SK-N-SH (cell line): ENCODE measurements around the gene GRM7. TPM values are rescaled to one million over a fixed set of nuclear protein-coding genes. Genes with fewer than 3 reads are reported as not detected.

Experiments used
- CTCF ChIA-PET: fragments of 300-600, 350-600 bp; formaldehyde crosslinking; extraction: SDS; loops from one replicate; lab custom pipeline; 2021; lab: Yijun Ruan, JAX
- POLR2A ChIA-PET: fragments of 350-600 bp; sonication (Branson Sonifier 250); formaldehyde crosslinking; extraction: SDS; loops from one replicate; lab custom pipeline; 2020; ENCODE audit warnings: antibody characterized with exemption, inconsistent platforms; lab: Yijun Ruan, JAX
- DNase-seq: peaks from one replicate; pipeline ENCODE4 v3.0.0; 2012
- H2AFZ ChIP-seq: fragments of 200-600 bp; sonication (generic); 2 replicates; pipeline ENCODE4 v1.8.1; 2016; ENCODE audit warnings: antibody characterized with exemption, mild to moderate bottlenecking, low read depth
- H3F3A ChIP-seq: fragments of 200-600 bp; sonication (generic); replicated peaks from 2 replicates; pipeline ENCODE3; 2016; ENCODE audit warnings: antibody characterized with exemption, mild to moderate bottlenecking; ENCODE audit not compliant: insufficient read depth
- H3K27ac ChIP-seq, 2 experiments: fragments of 200-500 bp in 1 of 2; fragments of 200-600 bp in 1 of 2; sonication (Bioruptor generic) in 1 of 2; sonication (generic), shearing (Covaris generic) in 1 of 2; 2 replicates each; pipeline versions ENCODE4 v1.5.1 to v1.6.1; 2014 to 2016; ENCODE audit warnings: low read depth in 2 of 2, inconsistent platforms in 1 of 2, low read length in 1 of 2, mild to moderate bottlenecking in 1 of 2, mixed read lengths in 1 of 2
- H3K27me3 ChIP-seq: fragments of 200-600 bp; sonication (generic), shearing (Covaris generic); 2 replicates; pipeline ENCODE4 v1.6.1; 2016; ENCODE audit warnings: mixed run types; ENCODE audit not compliant: insufficient read depth
- H3K36me3 ChIP-seq, 2 experiments: fragments of 200-500 bp in 1 of 2; fragments of 200-600 bp in 1 of 2; sonication (Bioruptor generic) in 1 of 2; sonication (generic) in 1 of 2; replicated peaks in 1 of 2; 2 replicates each; pipeline versions ENCODE3 to v1.5.1; 2014 to 2016; ENCODE audit warnings: low read length in 1 of 2, mild to moderate bottlenecking in 1 of 2; ENCODE audit not compliant: insufficient read depth in 2 of 2, control insufficient read depth in 1 of 2
- H3K4me1 ChIP-seq, 2 experiments: fragments of 200-500 bp in 1 of 2; fragments of 200-600 bp in 1 of 2; sonication (Bioruptor generic) in 1 of 2; sonication (generic), shearing (Covaris generic) in 1 of 2; 2 replicates each; pipeline versions ENCODE4 v1.5.1 to v1.6.1; 2014 to 2016; ENCODE audit warnings: low read depth in 1 of 2, low read length in 1 of 2, mixed run types in 1 of 2; ENCODE audit not compliant: insufficient read depth in 2 of 2, control insufficient read depth in 1 of 2
- H3K4me2 ChIP-seq: fragments of 200-600 bp; sonication (generic), shearing (Covaris generic); 2 replicates; pipeline ENCODE4 v1.6.1; 2017; ENCODE audit warnings: mixed run types
- H3K4me3 ChIP-seq, 2 experiments: fragments of 200-500 bp in 1 of 2; fragments of 200-600 bp in 1 of 2; sonication (Bioruptor generic) in 1 of 2; sonication (generic), shearing (Covaris generic) in 1 of 2; 2 replicates each; pipeline versions ENCODE4 v1.5.1 to v1.8.1; 2014 to 2016; ENCODE audit warnings: low read depth in 2 of 2, inconsistent platforms in 1 of 2, low read length in 1 of 2, mild to moderate bottlenecking in 1 of 2, mixed read lengths in 1 of 2, moderate library complexity in 1 of 2
- H3K79me2 ChIP-seq: fragments of 200-600 bp; sonication (generic); 2 replicates; pipeline ENCODE4 v1.8.1; 2017; ENCODE audit warnings: mild to moderate bottlenecking; ENCODE audit not compliant: insufficient read depth
- H3K9ac ChIP-seq: fragments of 200-600 bp; sonication (generic); 2 replicates; pipeline ENCODE4 v1.6.1; 2017; ENCODE audit warnings: mixed run types
- H3K9me2 ChIP-seq: fragments of 200-600 bp; sonication (generic); 2 replicates; pipeline ENCODE4 v1.6.1; 2017; ENCODE audit warnings: mixed run types
- H3K9me3 ChIP-seq: fragments of 200-600 bp; sonication (generic); 2 replicates; pipeline ENCODE4 v1.6.1; 2017; ENCODE audit warnings: mixed run types, mild to moderate bottlenecking, moderate library complexity
- H4K20me1 ChIP-seq: fragments of 200-600 bp; sonication (generic); 2 replicates; pipeline ENCODE4 v1.6.1; 2017; ENCODE audit warnings: mild to moderate bottlenecking, mixed run types; ENCODE audit not compliant: insufficient read depth
- CHD2 ChIP-seq: fragments of 150-350 bp; IDR thresholded peaks from 2 replicates; pipeline ENCODE4 v1.6.1; 2018; ENCODE audit warnings: low read length; ENCODE audit not compliant: partially characterized antibody
- ELF1 ChIP-seq: IDR thresholded peaks from 2 replicates; pipeline ENCODE4 v1.4.0; 2012
- EP300 ChIP-seq, 2 experiments: IDR thresholded peaks; 2 replicates each; pipeline versions ENCODE4 v1.4.0 to v1.6.1; 2012; ENCODE audit warnings: borderline replicate concordance in 1 of 2, low read depth in 1 of 2, low read length in 1 of 2
- EZH2phosphoT487 ChIP-seq: fragments of 200-600 bp; sonication (generic); IDR thresholded peaks from 2 replicates; pipeline ENCODE4 v1.6.1; 2017; ENCODE audit warnings: low read depth, mixed run types, mild to moderate bottlenecking, antibody characterized with exemption, moderate library complexity, borderline replicate concordance
- FOXJ3 ChIP-seq: sonication (generic); formaldehyde crosslinking; IDR thresholded peaks from 2 replicates; pipeline ENCODE4 v1.5.1; 2020; ENCODE audit warnings: mild to moderate bottlenecking, missing genetic modification reagents
- GATA2 ChIP-seq: sonication (generic); formaldehyde crosslinking; IDR thresholded peaks from 2 replicates; pipeline ENCODE4 v1.5.0; 2020; ENCODE audit warnings: mild to moderate bottlenecking, missing genetic modification reagents
- MEF2A ChIP-seq: IDR thresholded peaks from 2 replicates; pipeline ENCODE4 v1.4.0; 2012; ENCODE audit warnings: low read depth, borderline replicate concordance
- MXI1 ChIP-seq: IDR thresholded peaks from 2 replicates; pipeline ENCODE4 v1.6.1; 2012; ENCODE audit warnings: mild to moderate bottlenecking, low read depth, low read length, improper control_type of control experiment
- NFIC ChIP-seq: IDR thresholded peaks from 2 replicates; pipeline ENCODE4 v1.4.0; 2012; ENCODE audit warnings: borderline replicate concordance
- NRF1 ChIP-seq: IDR thresholded peaks from 2 replicates; pipeline ENCODE4 v1.6.1; 2012; ENCODE audit warnings: low read depth, mild to moderate bottlenecking, low read length
- POLR2AphosphoS5 ChIP-seq: IDR thresholded peaks from 2 replicates; pipeline ENCODE4 v1.6.1; 2012; ENCODE audit warnings: low read depth, low read length
- RAD21 ChIP-seq: IDR thresholded peaks from 2 replicates; pipeline ENCODE4 v1.6.1; 2012; ENCODE audit warnings: mild to moderate bottlenecking, low read length
- RCOR1 ChIP-seq: fragments of 150-350 bp; IDR thresholded peaks from 2 replicates; pipeline ENCODE4 v1.6.1; 2017; ENCODE audit warnings: antibody characterized with exemption, low read length
- RXRA ChIP-seq: IDR thresholded peaks from 2 replicates; pipeline ENCODE4 v1.4.0; 2012; ENCODE audit warnings: low read depth, mild to moderate bottlenecking, borderline replicate concordance
- SIN3A ChIP-seq: IDR thresholded peaks from 2 replicates; pipeline ENCODE4 v1.6.1; 2012; ENCODE audit warnings: low read depth, mild to moderate bottlenecking, low read length, moderate library complexity, borderline replicate concordance
- SMC3 ChIP-seq: IDR thresholded peaks from 2 replicates; pipeline ENCODE4 v1.6.1; 2012; ENCODE audit warnings: low read depth, low read length, improper control_type of control experiment
- TAF1 ChIP-seq: IDR thresholded peaks from 2 replicates; pipeline ENCODE4 v1.6.1; 2012; ENCODE audit warnings: low read depth, mild to moderate bottlenecking, low read length, moderate library complexity, borderline replicate concordance
- TEAD4 ChIP-seq: IDR thresholded peaks from 2 replicates; pipeline ENCODE4 v1.4.0; 2012; ENCODE audit warnings: mild to moderate bottlenecking, borderline replicate concordance; ENCODE audit not compliant: insufficient read depth
- YY1 ChIP-seq: IDR thresholded peaks from 2 replicates; pipeline ENCODE4 v1.4.0; 2012; ENCODE audit warnings: low read depth, mild to moderate bottlenecking
- WGBS: methylation state at CpG from one replicate; pipeline ENCODE4 v1.1.6; 2017; ENCODE audit warnings: low lambda C conversion rate; 5-methylcytosine and 5-hydroxymethylcytosine counted together
- polyA plus RNA-seq, 3 experiments: library from polyadenylated mRNA; depleted of rRNA; stranded (reverse); fragments of >200 nt; gene quantifications; 2 replicates each; pipeline ENCODE4 v1.2.3, GENCODE V29; 2012
- TF ChIP-seq, protein P1 (sequence below): IDR thresholded peaks from 2 replicates; pipeline ENCODE4 v1.6.1; 2012; ENCODE audit warnings: mild to moderate bottlenecking, low read depth, low read length, moderate library complexity
- TF ChIP-seq, protein P2 (sequence below): IDR thresholded peaks from 2 replicates; pipeline ENCODE4 v1.4.0; 2012; ENCODE audit warnings: low read depth
- TF ChIP-seq, protein P3 (sequence below): IDR thresholded peaks from 2 replicates; pipeline ENCODE4; 2012

GRM7 gene
- polyA plus RNA-seq, 1 of the 3 experiments (the other 2 are of a cell fraction), result 0.03 TPM

DNA sequence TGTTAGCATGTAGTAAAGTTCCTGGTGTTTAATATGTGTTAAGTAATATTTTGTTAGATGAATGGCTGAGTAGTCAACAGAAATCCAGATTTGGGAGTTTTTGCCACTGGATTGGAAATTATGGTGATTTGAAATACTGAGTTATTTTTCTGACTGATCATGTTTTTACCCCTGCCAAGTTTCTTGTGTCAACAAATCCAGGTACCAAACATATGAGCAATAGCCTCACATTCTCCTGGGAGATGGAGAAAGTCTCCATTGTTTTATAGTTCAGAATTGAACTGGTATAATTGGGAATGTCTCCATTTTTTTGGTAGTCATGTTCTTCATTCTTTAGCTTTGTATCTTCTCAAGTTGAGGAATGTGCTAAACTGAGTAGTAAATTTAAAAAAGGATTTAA lies 873.5 kb downstream of the GRM7 start:
- Histone ChIP-seq H3K9ac (no peak overlapping the region), H3F3A (no peaks in the 10 kb centered on the region), H3K9me2 (no peaks in the 10 kb centered on the region), H3K36me3 (no peaks in the 10 kb centered on the region), H3K27ac (no peak overlapping the region), H3K9me3 (0 out of 2 replicates have a peak, but pooled peaks cover 4% of the 10 kb centered on the region), H3K27me3 (no peaks in the 10 kb centered on the region), H4K20me1 (no peaks in the 10 kb centered on the region), H2AFZ (no peak overlapping the region), H3K4me2 (no peak overlapping the region), H3K4me1 (no peaks in the 10 kb centered on the region), H3K79me2 (no peaks in the 10 kb centered on the region), H3K4me3 (no peak overlapping the region)
- ChIA-PET CTCF (interaction anchor here (0.7 kb wide), 1 partner anchor 1461 kb away, joined by 3 read pairs; no protein-coding TSS in a partner anchor), POLR2A (no interaction called here)
- TF ChIP-seq POLR2AphosphoS5 (no peak), FOXJ3 (CRISPR knock-in tag) (no peak), TEAD4 (no peak), RCOR1 (no peak), RAD21 (no peak), TAF1 (no peak), RXRA (no peak), MXI1 (no peak), NFIC (no peak), SIN3A (no peak), SMC3 (no peak), NRF1 (no peak), YY1 (no peak), CHD2 (no peak), EZH2phosphoT487 (no peak)
- TF ChIP-seq, protein P1, sequence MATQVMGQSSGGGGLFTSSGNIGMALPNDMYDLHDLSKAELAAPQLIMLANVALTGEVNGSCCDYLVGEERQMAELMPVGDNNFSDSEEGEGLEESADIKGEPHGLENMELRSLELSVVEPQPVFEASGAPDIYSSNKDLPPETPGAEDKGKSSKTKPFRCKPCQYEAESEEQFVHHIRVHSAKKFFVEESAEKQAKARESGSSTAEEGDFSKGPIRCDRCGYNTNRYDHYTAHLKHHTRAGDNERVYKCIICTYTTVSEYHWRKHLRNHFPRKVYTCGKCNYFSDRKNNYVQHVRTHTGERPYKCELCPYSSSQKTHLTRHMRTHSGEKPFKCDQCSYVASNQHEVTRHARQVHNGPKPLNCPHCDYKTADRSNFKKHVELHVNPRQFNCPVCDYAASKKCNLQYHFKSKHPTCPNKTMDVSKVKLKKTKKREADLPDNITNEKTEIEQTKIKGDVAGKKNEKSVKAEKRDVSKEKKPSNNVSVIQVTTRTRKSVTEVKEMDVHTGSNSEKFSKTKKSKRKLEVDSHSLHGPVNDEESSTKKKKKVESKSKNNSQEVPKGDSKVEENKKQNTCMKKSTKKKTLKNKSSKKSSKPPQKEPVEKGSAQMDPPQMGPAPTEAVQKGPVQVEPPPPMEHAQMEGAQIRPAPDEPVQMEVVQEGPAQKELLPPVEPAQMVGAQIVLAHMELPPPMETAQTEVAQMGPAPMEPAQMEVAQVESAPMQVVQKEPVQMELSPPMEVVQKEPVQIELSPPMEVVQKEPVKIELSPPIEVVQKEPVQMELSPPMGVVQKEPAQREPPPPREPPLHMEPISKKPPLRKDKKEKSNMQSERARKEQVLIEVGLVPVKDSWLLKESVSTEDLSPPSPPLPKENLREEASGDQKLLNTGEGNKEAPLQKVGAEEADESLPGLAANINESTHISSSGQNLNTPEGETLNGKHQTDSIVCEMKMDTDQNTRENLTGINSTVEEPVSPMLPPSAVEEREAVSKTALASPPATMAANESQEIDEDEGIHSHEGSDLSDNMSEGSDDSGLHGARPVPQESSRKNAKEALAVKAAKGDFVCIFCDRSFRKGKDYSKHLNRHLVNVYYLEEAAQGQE, result no peak
- TF ChIP-seq, protein P2, sequence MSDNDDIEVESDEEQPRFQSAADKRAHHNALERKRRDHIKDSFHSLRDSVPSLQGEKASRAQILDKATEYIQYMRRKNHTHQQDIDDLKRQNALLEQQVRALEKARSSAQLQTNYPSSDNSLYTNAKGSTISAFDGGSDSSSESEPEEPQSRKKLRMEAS, result no peak
- DNase-seq, result no peak

- WGBS, result 83% methylated on average over 1 of the region's 1 CpG
- H4K20me1 ChIP-seq, result no peaks in the 10 kb centered on the region
Observed at GRCh38 chr3:7737263-7737662, 876.3 kb downstream of the GRM7 start.

More at GRCh38 chr3:7737263-7737662, 876.3 kb downstream of the GRM7 start:
- ChIA-PET POLR2A (no interaction called here), CTCF (no interaction called here)
- H3K79me2 ChIP-seq, result no peaks in the 10 kb centered on the region
- no peak overlapping the region for H3K4me2 ChIP-seq
- no peaks in the 10 kb centered on the region for H3K36me3 ChIP-seq
- no peaks in the 10 kb centered on the region for H3K9me2 ChIP-seq
- H3K4me3 ChIP-seq, result no peak overlapping the region
- H2AFZ ChIP-seq, result no peak overlapping the region
- no peaks in the 10 kb centered on the region for H3F3A ChIP-seq
- no peak overlapping the region for H3K9ac ChIP-seq
- no peaks in the 10 kb centered on the region for H3K27me3 ChIP-seq
- no peaks in the 10 kb centered on the region for H3K9me3 ChIP-seq
- no peaks in the 10 kb centered on the region for H3K4me1 ChIP-seq
- DNase-seq, result no peak
- no peak overlapping the region for H3K27ac ChIP-seq
- TF ChIP-seq MEF2A (no peak), NFIC (no peak), ELF1 (no peak), RXRA (no peak), SIN3A (no peak), CHD2 (no peak), EZH2phosphoT487 (no peak), FOXJ3 (CRISPR knock-in tag) (no peak), MXI1 (no peak), SMC3 (no peak), EP300 (IDR thresholded peaks at IDR 0.05; ENCODE audit: borderline replicate concordance in 1 of 2, low read depth in 1 of 2, low read length in 1 of 2) (no peak), GATA2 (no peak)
- TF ChIP-seq, protein P3, sequence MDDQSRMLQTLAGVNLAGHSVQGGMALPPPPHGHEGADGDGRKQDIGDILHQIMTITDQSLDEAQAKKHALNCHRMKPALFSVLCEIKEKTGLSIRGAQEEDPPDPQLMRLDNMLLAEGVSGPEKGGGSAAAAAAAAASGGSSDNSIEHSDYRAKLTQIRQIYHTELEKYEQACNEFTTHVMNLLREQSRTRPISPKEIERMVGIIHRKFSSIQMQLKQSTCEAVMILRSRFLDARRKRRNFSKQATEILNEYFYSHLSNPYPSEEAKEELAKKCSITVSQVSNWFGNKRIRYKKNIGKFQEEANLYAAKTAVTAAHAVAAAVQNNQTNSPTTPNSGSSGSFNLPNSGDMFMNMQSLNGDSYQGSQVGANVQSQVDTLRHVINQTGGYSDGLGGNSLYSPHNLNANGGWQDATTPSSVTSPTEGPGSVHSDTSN, result no peak
